Effector memory CD8-positive, alpha-beta T cell (primary cell): ENCODE measurements around the gene BRICD5.

Experiments
- ATAC-seq: fragments of 150-1000 bp; cut with Tn5 transposase; replicated peaks from 2 replicates; pipeline ENCODE4 v1.10.0; 2021; ENCODE audit warnings: mild to moderate bottlenecking, moderate library complexity
- DNase-seq, 3 experiments: peaks; one replicate each; pipeline ENCODE4 v3.0.0; 2021
- H3K27ac Mint-ChIP-seq, 2 donors: one replicate each; pipeline ENCODE4 v1.8.0; 2022; ENCODE audit warnings: mild to moderate bottlenecking in 2 of 2, mixed read lengths in 2 of 2, moderate library complexity in 2 of 2
- H3K27me3 Mint-ChIP-seq, 2 donors: one replicate each; pipeline ENCODE4 v1.8.0; 2022; ENCODE audit warnings: mixed read lengths in 2 of 2
- H3K36me3 Mint-ChIP-seq: one replicate; pipeline ENCODE4 v1.8.0; 2022; ENCODE audit warnings: mild to moderate bottlenecking, moderate library complexity, mixed read lengths; ENCODE audit not compliant: insufficient read depth
- H3K4me1 Mint-ChIP-seq, 2 donors: one replicate each; pipeline ENCODE4 v1.8.0; 2022; ENCODE audit warnings: low read depth in 2 of 2, mixed read lengths in 2 of 2
- H3K4me3 Mint-ChIP-seq, 2 donors: one replicate each; pipeline ENCODE4 v1.8.0; 2022; ENCODE audit warnings: mild to moderate bottlenecking in 2 of 2, mixed read lengths in 2 of 2, moderate library complexity in 2 of 2
- H3K9me3 Mint-ChIP-seq, 2 donors: one replicate each; pipeline ENCODE4 v1.8.0; 2022; ENCODE audit warnings: mixed read lengths in 2 of 2

Gene BRICD5

GRCh38 chr16:2223221-2223941, 12.7 kb upstream of the BRICD5 start, which contains the start of gene E4F1:
Gene E4F1 (plus strand): TSS chr16:2223591. CDS start chr16:2223614, 23 bp downstream.
- ATAC-seq (peak; percentile 96), DNase-seq (peak; percentile 96 to 99 (median 98))
- Mint-ChIP-seq H3K27me3 (no peaks in the 10 kb centered on the region), H3K4me1 (peaks cover 10 to 17% of the 10 kb centered on the region in 2 donors), H3K9me3 (no peaks in the 10 kb centered on the region), H3K4me3 (peak within 1 kb of the TSS; percentile 78 to 86), H3K27ac (peak within 1 kb of the TSS; percentile 60 to 85), H3K36me3 (peaks cover 18% of the 10 kb centered on the region)

DNA sequence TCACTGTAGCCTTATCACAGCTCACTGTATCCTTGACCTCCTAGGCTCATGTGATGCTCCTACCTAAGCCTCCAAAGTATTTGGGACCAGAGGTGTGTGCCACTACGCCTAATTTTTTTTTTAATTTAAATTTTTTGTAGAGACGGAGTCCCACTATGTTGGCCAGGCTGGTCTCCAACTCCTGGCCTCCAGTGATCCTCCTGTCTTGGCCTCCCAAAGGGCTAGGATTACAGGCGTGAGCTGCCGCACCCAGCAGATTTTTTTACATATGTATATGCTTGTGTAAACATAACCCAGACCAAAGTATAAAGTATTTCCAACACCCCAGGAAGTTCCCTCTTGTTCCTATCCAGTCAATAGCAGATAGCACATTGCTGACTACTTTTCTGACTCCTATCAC, 5.7 kb upstream of the BRICD5 start:
- Mint-ChIP-seq H3K27ac (peak overlapping the region in 1 of 2 donors; percentile 77), H3K36me3 (peaks cover 11% of the 10 kb centered on the region), H3K27me3 (no peaks in the 10 kb centered on the region), H3K4me3 (peak overlapping the region; percentile 80 to 81), H3K9me3 (no peaks in the 10 kb centered on the region), H3K4me1 (peaks cover 15 to 17% of the 10 kb centered on the region in 2 donors)
- DNase-seq (no peak), ATAC-seq (no peak)

DNA sequence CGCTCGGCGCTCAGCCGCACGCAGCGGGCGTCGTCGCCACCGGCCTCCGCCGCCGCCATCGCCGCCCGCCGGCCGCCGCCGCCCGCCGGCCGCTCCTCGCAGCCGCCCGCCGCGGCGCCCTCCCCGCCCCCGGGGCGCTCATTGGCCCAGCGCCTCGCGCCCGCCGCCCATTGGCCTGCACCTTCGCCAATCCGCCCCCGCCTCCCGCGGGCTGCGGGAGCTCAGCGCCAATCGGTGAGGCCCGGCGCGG, 4.0 kb upstream of the BRICD5 start, which contains the start of gene PGP:
TSS of gene PGP (minus strand) at position 122 of the 250 bp plus-strand sequence. CDS start at position 59, 63 bp downstream.
- H3K27me3 Mint-ChIP-seq, result no peaks in the 10 kb centered on the region
- peaks cover 15 to 17% of the 10 kb centered on the region in 2 donors for H3K4me1 Mint-ChIP-seq
- no peak for DNase-seq
- H3K4me3 Mint-ChIP-seq, result peak within 1 kb of the TSS; percentile 80 to 81
- H3K36me3 Mint-ChIP-seq, result peaks cover 18% of the 10 kb centered on the region
- H3K27ac Mint-ChIP-seq, result peak within 1 kb of the TSS; percentile 77 to 79
- ATAC-seq, result peak; percentile 91
- H3K9me3 Mint-ChIP-seq, result no peaks in the 10 kb centered on the region

DNA sequence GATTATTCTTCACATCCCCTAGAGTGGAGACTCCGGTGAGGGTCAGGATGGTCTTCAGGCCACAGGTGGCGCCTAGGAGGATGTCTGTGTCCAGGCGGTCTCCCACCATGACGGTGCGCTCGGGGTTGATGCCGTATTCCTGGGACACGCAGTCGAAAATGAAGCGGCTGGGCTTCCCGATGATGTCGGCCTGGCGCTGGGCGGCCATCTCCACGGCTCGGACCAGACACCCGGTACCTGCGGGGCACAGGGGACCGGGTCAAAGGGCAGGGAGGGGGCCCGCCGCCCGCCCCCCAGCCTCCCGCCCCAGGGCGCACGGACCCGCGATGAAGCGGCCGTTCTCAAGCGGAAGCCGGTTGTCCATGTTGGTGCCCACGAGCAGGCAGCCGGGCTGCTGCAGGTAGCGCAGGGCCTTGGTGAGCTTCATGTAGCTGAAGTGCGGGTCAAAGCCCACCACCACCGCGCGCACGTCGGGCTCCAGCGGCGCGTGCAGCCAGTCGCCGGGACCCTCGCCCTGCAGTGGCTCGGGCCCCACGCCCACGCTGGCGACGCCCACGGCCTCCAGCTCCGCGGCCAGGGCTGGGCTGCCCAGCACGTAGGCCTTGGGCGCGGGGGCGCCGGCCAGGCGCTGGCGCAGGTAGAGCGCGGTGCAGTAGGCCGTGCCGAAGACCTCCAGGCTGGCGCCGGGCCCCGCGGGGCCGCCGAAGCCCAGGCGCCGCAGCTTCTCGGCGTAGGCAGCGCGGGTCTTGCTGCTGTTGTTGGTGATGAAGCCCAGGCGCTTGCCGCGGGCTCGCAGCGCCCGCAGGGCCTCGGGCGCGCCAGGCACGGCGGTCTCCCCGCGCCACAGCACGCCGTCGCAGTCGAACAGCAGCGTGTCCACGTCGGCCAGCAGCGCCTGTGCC, 3.4 kb upstream of the BRICD5 start:
- Mint-ChIP-seq H3K9me3 (no peaks in the 10 kb centered on the region), H3K27me3 (no peaks in the 10 kb centered on the region), H3K27ac (peak overlapping the region; percentile 68 to 79), H3K4me1 (peaks cover 15 to 17% of the 10 kb centered on the region in 2 donors), H3K4me3 (peak overlapping the region; percentile 62 to 68), H3K36me3 (peaks cover 20% of the 10 kb centered on the region)
- no peak for DNase-seq
- ATAC-seq, result no peak

DNA sequence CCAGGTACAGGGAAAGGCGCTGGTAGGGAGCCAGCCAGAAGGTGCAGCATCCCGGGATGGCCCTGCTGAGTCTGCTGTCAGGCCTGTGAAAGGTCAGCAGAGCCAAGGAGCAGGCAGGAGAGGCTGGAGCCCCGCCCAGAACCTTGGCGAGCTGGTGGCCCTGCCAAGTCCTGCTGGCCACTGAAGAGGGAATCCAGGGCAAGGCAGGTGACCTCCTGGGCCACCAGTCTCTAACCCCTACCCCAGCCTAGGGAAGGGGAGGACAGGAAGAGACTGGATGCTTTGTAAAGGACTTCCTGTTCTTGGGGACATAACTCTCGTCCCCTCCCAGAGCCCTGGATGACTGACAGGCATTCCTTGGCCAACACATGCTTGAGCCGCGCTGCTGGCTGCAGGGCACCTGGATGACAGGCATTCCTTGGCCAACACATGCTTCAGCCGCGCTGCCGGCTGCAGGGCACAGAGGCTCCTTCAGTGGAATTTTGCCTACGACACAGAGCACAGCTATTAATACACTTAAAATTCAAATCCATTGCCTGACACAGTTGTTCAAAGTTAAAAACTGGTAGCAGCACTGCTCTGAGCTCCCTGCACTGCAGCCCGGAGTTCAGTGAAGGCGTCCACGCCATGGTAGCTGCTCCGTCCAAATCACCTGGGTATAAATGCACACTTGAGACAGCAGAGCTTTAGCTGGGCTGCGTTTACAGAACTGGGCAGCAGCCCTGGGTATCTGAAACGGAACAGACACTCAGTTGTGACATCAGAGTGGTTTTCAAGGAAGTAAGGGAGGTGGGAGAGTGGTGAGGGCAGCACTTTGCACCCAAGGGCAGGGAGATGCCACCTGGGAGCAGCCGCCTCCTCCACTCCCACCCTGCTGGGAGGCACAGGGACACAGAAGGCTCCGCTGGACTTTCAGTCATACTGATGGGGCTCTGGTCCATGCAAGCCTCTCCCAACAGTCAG, 2.0 kb upstream of the BRICD5 start:
- Mint-ChIP-seq H3K36me3 (peaks cover 24% of the 10 kb centered on the region), H3K4me1 (peaks cover 18 to 20% of the 10 kb centered on the region in 2 donors), H3K27ac (peak overlapping the region; percentile 68 to 79), H3K27me3 (no peaks in the 10 kb centered on the region), H3K4me3 (peak overlapping the region; percentile 62 to 68), H3K9me3 (no peaks in the 10 kb centered on the region)
- DNase-seq (no peak), ATAC-seq (no peak)

GRCh38 chr16:2211923-2212347, 1.3 kb upstream of the BRICD5 start:
- Mint-ChIP-seq H3K4me1 (peaks cover 22 to 24% of the 10 kb centered on the region in 2 donors), H3K27me3 (no peaks in the 10 kb centered on the region), H3K9me3 (no peaks in the 10 kb centered on the region), H3K36me3 (peaks cover 27% of the 10 kb centered on the region), H3K4me3 (peak overlapping the region; percentile 18 to 34), H3K27ac (no peak overlapping the region)
- ATAC-seq, result no peak
- DNase-seq, result no peak

GRCh38 chr16:2210009-2210332, 692 bp downstream of the BRICD5 start:
- H3K27ac Mint-ChIP-seq, result no peak overlapping the region
- H3K36me3 Mint-ChIP-seq, result peaks cover 25% of the 10 kb centered on the region
- H3K9me3 Mint-ChIP-seq, result no peaks in the 10 kb centered on the region
- DNase-seq (no peak), ATAC-seq (no peak)
- H3K4me3 Mint-ChIP-seq, result no peak overlapping the region
- no peaks in the 10 kb centered on the region for H3K27me3 Mint-ChIP-seq
- peaks cover 24 to 30% of the 10 kb centered on the region in 2 donors for H3K4me1 Mint-ChIP-seq

- no peak overlapping the region for H3K4me3 Mint-ChIP-seq
- no peak for DNase-seq
- H3K27me3 Mint-ChIP-seq, result no peaks in the 10 kb centered on the region
- ATAC-seq, result no peak
- H3K36me3 Mint-ChIP-seq, result peaks cover 21% of the 10 kb centered on the region
- no peaks in the 10 kb centered on the region for H3K9me3 Mint-ChIP-seq
- H3K27ac Mint-ChIP-seq, result no peak overlapping the region
- peaks cover 27 to 34% of the 10 kb centered on the region in 2 donors for H3K4me1 Mint-ChIP-seq
These were observed 1.2 kb downstream of the BRICD5 start for GRCh38 chr16:2209258-2210008.

GRCh38 chr16:2208772-2209171, 1.9 kb downstream of the BRICD5 start:
- Mint-ChIP-seq H3K27ac (no peak overlapping the region), H3K4me3 (no peak overlapping the region), H3K9me3 (no peaks in the 10 kb centered on the region), H3K36me3 (peaks cover 21% of the 10 kb centered on the region), H3K4me1 (peaks cover 31 to 37% of the 10 kb centered on the region in 2 donors), H3K27me3 (no peaks in the 10 kb centered on the region)
- no peak for ATAC-seq
- DNase-seq, result no peak

DNA sequence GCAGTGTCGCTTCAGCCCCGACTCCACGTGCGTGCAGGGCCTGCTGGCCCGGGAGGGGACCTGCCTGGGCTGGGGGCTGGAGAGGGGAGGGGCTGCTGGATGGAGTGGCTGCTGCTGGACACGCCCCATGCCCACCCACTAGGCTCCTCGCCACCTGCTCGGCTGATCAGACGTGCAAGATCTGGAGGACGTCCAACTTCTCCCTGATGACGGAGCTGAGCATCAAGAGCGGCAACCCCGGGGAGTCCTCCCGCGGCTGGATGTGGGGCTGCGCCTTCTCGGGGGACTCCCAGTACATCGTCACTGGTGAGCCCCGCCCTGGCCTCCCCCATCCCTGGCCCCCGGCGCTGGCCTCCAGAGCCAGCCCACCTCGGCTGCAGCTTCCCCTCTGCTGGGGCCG, 2.4 kb downstream of the BRICD5 start:
- peaks cover 21% of the 10 kb centered on the region for H3K36me3 Mint-ChIP-seq
- peaks cover 33% of the 10 kb centered on the region in 2 donors for H3K4me1 Mint-ChIP-seq
- ATAC-seq, result no peak
- H3K4me3 Mint-ChIP-seq, result no peak overlapping the region
- H3K27ac Mint-ChIP-seq, result no peak overlapping the region
- no peaks in the 10 kb centered on the region for H3K27me3 Mint-ChIP-seq
- DNase-seq, result no peak
- H3K9me3 Mint-ChIP-seq, result no peaks in the 10 kb centered on the region

DNA sequence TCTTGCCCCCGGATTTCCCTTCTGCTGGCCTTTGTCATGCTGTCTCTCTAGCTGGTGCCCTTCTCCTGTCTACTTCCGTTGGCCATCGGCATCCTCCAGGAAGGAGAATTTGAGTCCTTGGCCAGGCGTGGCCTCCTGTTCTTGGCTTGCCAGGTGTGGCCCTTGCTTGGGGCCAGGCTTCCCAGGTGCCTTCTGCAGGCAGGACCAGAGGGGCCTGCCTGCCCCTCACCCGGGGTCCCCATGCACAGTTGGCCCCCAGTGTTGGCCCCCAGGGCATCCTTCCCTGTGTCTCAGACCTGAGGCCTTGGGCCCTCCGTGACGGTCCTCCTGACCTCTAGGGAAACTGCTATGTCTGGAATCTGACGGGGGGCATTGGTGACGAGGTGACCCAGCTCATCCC, 2.8 kb downstream of the BRICD5 start:
- peak overlapping the region in 1 of 2 donors; percentile 38 for H3K27ac Mint-ChIP-seq
- peak overlapping the region in 1 of 2 donors; percentile 54 for H3K4me3 Mint-ChIP-seq
- peaks cover 21% of the 10 kb centered on the region for H3K36me3 Mint-ChIP-seq
- DNase-seq (no peak), ATAC-seq (no peak)
- peaks cover 28 to 30% of the 10 kb centered on the region in 2 donors for H3K4me1 Mint-ChIP-seq
- H3K9me3 Mint-ChIP-seq, result no peaks in the 10 kb centered on the region
- H3K27me3 Mint-ChIP-seq, result no peaks in the 10 kb centered on the region

DNA sequence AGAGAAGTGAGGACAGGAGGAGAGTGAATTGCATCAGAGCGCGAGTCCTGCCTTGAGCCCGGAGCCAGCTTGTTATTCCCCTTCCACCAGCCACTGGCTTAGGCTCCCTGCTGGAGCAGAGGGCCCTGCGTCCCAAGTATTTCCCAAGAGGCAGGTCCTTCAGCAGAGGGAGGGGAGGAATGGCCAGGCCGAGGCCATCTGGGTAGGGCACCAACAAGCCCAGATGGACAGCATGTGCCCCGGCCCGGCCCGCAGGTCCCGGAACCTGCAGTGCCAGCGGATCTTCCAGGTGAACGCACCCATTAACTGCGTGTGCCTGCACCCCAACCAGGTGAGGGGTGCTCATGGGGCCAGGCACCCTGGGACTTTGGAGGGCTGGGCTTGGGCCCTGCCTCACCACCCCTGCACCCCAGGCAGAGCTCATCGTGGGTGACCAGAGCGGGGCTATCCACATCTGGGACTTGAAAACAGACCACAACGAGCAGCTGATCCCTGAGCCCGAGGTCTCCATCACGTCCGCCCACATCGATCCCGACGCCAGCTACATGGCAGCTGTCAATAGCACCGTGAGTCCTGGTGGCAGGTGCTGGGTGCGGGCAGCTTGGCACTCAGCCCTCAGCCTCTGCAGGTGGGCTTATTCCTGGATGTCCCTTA, 3.8 kb downstream of the BRICD5 start:
- peak overlapping the region; percentile 71 to 81 for H3K4me3 Mint-ChIP-seq
- no peak overlapping the region for H3K27ac Mint-ChIP-seq
- DNase-seq (no peak), ATAC-seq (no peak)
- H3K27me3 Mint-ChIP-seq, result no peaks in the 10 kb centered on the region
- H3K4me1 Mint-ChIP-seq, result peaks cover 21 to 25% of the 10 kb centered on the region in 2 donors
- H3K36me3 Mint-ChIP-seq, result peaks cover 24% of the 10 kb centered on the region
- H3K9me3 Mint-ChIP-seq, result no peaks in the 10 kb centered on the region
